GM23338 (cell line): ENCODE data around the gene MAPRE2. TPM values are rescaled to one million over a fixed set of nuclear protein-coding genes. Genes with fewer than 3 reads are reported as not detected.

Experiments used
- ATAC-seq: fragments of 200-7000 bp; cut with Tn5 transposase; 3 replicates; pipeline ENCODE4 v1.9.1; 2020
- DNase-seq: peaks from one replicate; pipeline ENCODE4 v3.0.0-alpha.2; 2015; ENCODE audit warnings: low spot score
- H2AFZ ChIP-seq: fragments of 200-600 bp; sonication (generic); 2 replicates; pipeline ENCODE4 v1.8.0; 2016; ENCODE audit warnings: antibody characterized with exemption, mild to moderate bottlenecking, moderate library complexity
- H3F3A ChIP-seq: fragments of 200-600 bp; sonication (generic); replicated peaks from 2 replicates; pipeline ENCODE4 v1.8.0; 2017; ENCODE audit warnings: antibody characterized with exemption, mixed run types, low read depth
- H3K27ac ChIP-seq: fragments of 200-600 bp; sonication (generic); 2 replicates; pipeline ENCODE4 v1.6.1; 2016; ENCODE audit warnings: low read depth
- H3K27me3 ChIP-seq: fragments of 200-600 bp; sonication (generic); 2 replicates; pipeline ENCODE4 v1.8.0; 2016; ENCODE audit warnings: mild to moderate bottlenecking, mixed run types, moderate library complexity; ENCODE audit not compliant: insufficient read depth
- H3K36me3 ChIP-seq: fragments of 200-600 bp; sonication (generic); 2 replicates; pipeline ENCODE4 v1.8.0; 2016; ENCODE audit warnings: mild to moderate bottlenecking; ENCODE audit not compliant: insufficient read depth
- H3K4me1 ChIP-seq: fragments of 200-600 bp; sonication (generic); 2 replicates; pipeline ENCODE4 v1.8.0; 2016; ENCODE audit warnings: mild to moderate bottlenecking, moderate library complexity; ENCODE audit not compliant: insufficient read depth
- H3K4me2 ChIP-seq: fragments of 200-600 bp; sonication (generic); 2 replicates; pipeline ENCODE4 v1.7.1; 2017; ENCODE audit warnings: mixed run types
- H3K4me3 ChIP-seq: fragments of 200-600 bp; sonication (generic); 2 replicates; pipeline ENCODE4 v1.6.1; 2016; ENCODE audit warnings: mixed run types
- H3K79me2 ChIP-seq: fragments of 200-600 bp; sonication (generic); replicated peaks from 2 replicates; pipeline ENCODE4 v1.8.0; 2017; ENCODE audit warnings: mild to moderate bottlenecking; ENCODE audit not compliant: insufficient read depth
- H3K9me2 ChIP-seq: fragments of 200-600 bp; sonication (generic); 2 replicates; pipeline ENCODE4 v1.8.0; 2017; ENCODE audit not compliant: insufficient read depth
- H4K20me1 ChIP-seq: fragments of 200-600 bp; sonication (generic); replicated peaks from 2 replicates; pipeline ENCODE4 v1.8.0; 2017; ENCODE audit warnings: mild to moderate bottlenecking; ENCODE audit not compliant: insufficient read depth
- H3K27ac Mint-ChIP-seq: 2 replicates; pipeline ENCODE4 v1.8.0; 2020; ENCODE audit warnings: inconsistent platforms, mild to moderate bottlenecking, moderate library complexity, mixed read lengths
- H3K27me3 Mint-ChIP-seq: 3 replicates; pipeline ENCODE4 v1.8.0; 2022; ENCODE audit warnings: low read depth, mild to moderate bottlenecking, moderate library complexity, mixed read lengths, inconsistent platforms; ENCODE audit not compliant: insufficient read depth, poor library complexity
- H3K36me3 Mint-ChIP-seq: 3 replicates; pipeline ENCODE4 v1.8.0; 2021; ENCODE audit warnings: low read depth, mild to moderate bottlenecking, inconsistent platforms, moderate library complexity, mixed read lengths
- H3K4me1 Mint-ChIP-seq: 3 replicates; pipeline ENCODE4 v1.8.0; 2020; ENCODE audit warnings: mild to moderate bottlenecking, inconsistent platforms, mixed read lengths
- H3K4me3 Mint-ChIP-seq: 3 replicates; pipeline ENCODE4 v1.8.0; 2021; ENCODE audit warnings: moderate library complexity, mild to moderate bottlenecking, inconsistent platforms, mixed read lengths
- H3K9me3 Mint-ChIP-seq: 3 replicates; pipeline ENCODE4 v1.8.0; 2020; ENCODE audit warnings: moderate library complexity, mild to moderate bottlenecking, inconsistent platforms, mixed read lengths
- CREB1 ChIP-seq: fragments of 250-450 bp; sonication (Bioruptor Pico); IDR thresholded peaks from 2 replicates; pipeline ENCODE4 v1.5.0; 2020; ENCODE audit warnings: low read depth, mild to moderate bottlenecking, moderate library complexity
- CTCF ChIP-seq, 2 experiments: fragments of 200-600 bp in 1 of 2; sonication (generic) in 1 of 2; conservative IDR thresholded peaks; 2 replicates each; pipeline versions ENCODE4 v1.5.1 to v1.6.1; 2016 to 2017; ENCODE audit warnings: antibody characterized with exemption in 2 of 2, low read depth in 2 of 2, mild to moderate bottlenecking in 2 of 2, moderate library complexity in 1 of 2
- ETS1 ChIP-seq: IDR thresholded peaks from 2 replicates; pipeline ENCODE4 v1.6.1; 2016; ENCODE audit warnings: antibody characterized with exemption
- EZH2 ChIP-seq: fragments of 200-600 bp; sonication (generic); IDR thresholded peaks from one replicate; pipeline ENCODE4 v1.8.0; 2017; ENCODE audit warnings: antibody characterized with exemption, mild to moderate bottlenecking, low read depth; ENCODE audit not compliant: unreplicated experiment
- EZH2phosphoT487 ChIP-seq: fragments of 200-600 bp; sonication (generic); IDR thresholded peaks from one replicate; pipeline ENCODE4 v1.8.1; 2018; ENCODE audit warnings: antibody characterized with exemption; ENCODE audit not compliant: unreplicated experiment
- JUNB ChIP-seq: IDR thresholded peaks from one replicate; pipeline ENCODE4 v1.6.1; 2016; ENCODE audit warnings: antibody characterized with exemption; ENCODE audit not compliant: unreplicated experiment
- NANOG ChIP-seq: IDR thresholded peaks from 2 replicates; pipeline ENCODE4 v1.6.1; 2016; ENCODE audit warnings: antibody characterized with exemption, borderline replicate concordance
- POLR2AphosphoS5 ChIP-seq: IDR thresholded peaks from 2 replicates; pipeline ENCODE4 v1.6.1; 2016; ENCODE audit warnings: antibody characterized with exemption, low read depth
- STAT1 ChIP-seq: IDR thresholded peaks from one replicate; pipeline ENCODE4 v1.6.1; 2016; ENCODE audit warnings: antibody characterized with exemption; ENCODE audit not compliant: unreplicated experiment
- ZNF114 ChIP-seq: fragments of 250-450 bp; sonication (Bioruptor Pico); IDR thresholded peaks from 2 replicates; pipeline ENCODE4 v1.5.0; 2020; ENCODE audit warnings: mild to moderate bottlenecking, moderate library complexity
- ZNF331 ChIP-seq: fragments of 250-450 bp; sonication (Bioruptor Pico); IDR thresholded peaks from 2 replicates; pipeline ENCODE4 v1.5.0; 2020; ENCODE audit warnings: low read depth, mild to moderate bottlenecking, moderate library complexity
- ZNF462 ChIP-seq: fragments of 250-450 bp; sonication (Bioruptor Pico); IDR thresholded peaks from 2 replicates; pipeline ENCODE4 v1.5.0; 2020; ENCODE audit warnings: mild to moderate bottlenecking, moderate library complexity
- polyA plus RNA-seq: library from polyadenylated mRNA; unstranded; fragments of >200 nt; fragmentation: Nextera tagmentation; extraction: Ambion mirVana; gene quantifications from 2 replicates; pipeline ENCODE4 v1.2.1, GENCODE V29; 2016
- total RNA-seq: library from RNA; depleted of rRNA; stranded (reverse); fragments of >200 nt; shearing (Covaris generic); gene quantifications from 2 replicates; pipeline ENCODE4 v1.2.3, GENCODE V29; 2014
- TF ChIP-seq, protein P1 (sequence below): IDR thresholded peaks from one replicate; pipeline ENCODE4 v1.6.1; 2018; ENCODE audit warnings: antibody characterized with exemption; ENCODE audit not compliant: unreplicated experiment

The MAPRE2 gene
- total and polyA plus RNA-seq, 2 experiments from 2014 or later, result 17.8 to 40.4 TPM

DNA sequence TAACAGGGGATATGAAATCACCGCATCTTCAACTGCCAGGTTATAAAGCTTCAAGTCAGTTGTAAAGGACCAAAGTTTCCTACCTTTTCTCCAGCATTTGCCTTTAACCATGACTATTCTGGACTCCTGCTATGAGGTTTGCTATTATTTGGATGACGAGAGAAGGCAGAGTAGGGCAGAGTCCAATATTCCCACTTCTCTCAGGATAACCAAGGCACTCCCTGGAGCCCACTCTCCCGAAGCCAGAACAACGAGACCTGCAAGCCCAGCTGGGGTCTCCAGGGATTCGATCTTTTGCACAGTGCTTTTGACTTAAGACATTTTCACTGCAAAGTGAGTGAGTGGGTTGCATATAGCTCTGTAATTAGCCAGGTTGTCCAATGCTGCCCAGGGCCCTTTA is 122.5 kb downstream of the MAPRE2 start:
- H3K27ac Mint-ChIP-seq, result no peak overlapping the region; the same call in 1 of the 2 replicates
- H3K79me2 ChIP-seq, result no peaks in the 10 kb centered on the region
- no peaks in the 10 kb centered on the region for H3K36me3 Mint-ChIP-seq
- DNase-seq, result no peak
- H3K4me2 ChIP-seq, result no peak overlapping the region
- no peak for ATAC-seq
- H3K27ac ChIP-seq, result no peak overlapping the region
- H3F3A ChIP-seq, result no peaks in the 10 kb centered on the region
- no peaks in the 10 kb centered on the region for H3K27me3 Mint-ChIP-seq
- no peaks in the 10 kb centered on the region for H3K9me3 Mint-ChIP-seq
- H3K4me3 Mint-ChIP-seq, result no peak overlapping the region
- no peak for TF ChIP-seq ZNF462 (CRISPR knock-in tag)
- TF ChIP-seq ZNF114 (CRISPR knock-in tag), result no peak
- no peak for TF ChIP-seq EZH2
- TF ChIP-seq POLR2AphosphoS5, result no peak
- TF ChIP-seq CREB1, result no peak
- no peak for TF ChIP-seq EZH2phosphoT487
- no peak for TF ChIP-seq NANOG
- no peak for TF ChIP-seq STAT1
- TF ChIP-seq ZNF331 (CRISPR knock-in tag), result no peak
- TF ChIP-seq, protein P1, sequence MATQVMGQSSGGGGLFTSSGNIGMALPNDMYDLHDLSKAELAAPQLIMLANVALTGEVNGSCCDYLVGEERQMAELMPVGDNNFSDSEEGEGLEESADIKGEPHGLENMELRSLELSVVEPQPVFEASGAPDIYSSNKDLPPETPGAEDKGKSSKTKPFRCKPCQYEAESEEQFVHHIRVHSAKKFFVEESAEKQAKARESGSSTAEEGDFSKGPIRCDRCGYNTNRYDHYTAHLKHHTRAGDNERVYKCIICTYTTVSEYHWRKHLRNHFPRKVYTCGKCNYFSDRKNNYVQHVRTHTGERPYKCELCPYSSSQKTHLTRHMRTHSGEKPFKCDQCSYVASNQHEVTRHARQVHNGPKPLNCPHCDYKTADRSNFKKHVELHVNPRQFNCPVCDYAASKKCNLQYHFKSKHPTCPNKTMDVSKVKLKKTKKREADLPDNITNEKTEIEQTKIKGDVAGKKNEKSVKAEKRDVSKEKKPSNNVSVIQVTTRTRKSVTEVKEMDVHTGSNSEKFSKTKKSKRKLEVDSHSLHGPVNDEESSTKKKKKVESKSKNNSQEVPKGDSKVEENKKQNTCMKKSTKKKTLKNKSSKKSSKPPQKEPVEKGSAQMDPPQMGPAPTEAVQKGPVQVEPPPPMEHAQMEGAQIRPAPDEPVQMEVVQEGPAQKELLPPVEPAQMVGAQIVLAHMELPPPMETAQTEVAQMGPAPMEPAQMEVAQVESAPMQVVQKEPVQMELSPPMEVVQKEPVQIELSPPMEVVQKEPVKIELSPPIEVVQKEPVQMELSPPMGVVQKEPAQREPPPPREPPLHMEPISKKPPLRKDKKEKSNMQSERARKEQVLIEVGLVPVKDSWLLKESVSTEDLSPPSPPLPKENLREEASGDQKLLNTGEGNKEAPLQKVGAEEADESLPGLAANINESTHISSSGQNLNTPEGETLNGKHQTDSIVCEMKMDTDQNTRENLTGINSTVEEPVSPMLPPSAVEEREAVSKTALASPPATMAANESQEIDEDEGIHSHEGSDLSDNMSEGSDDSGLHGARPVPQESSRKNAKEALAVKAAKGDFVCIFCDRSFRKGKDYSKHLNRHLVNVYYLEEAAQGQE, result no peak
- no peak for TF ChIP-seq ETS1
- no peak for TF ChIP-seq JUNB
- TF ChIP-seq CTCF (conservative IDR thresholded peaks at IDR 0.05; ENCODE audit: low read depth in 2 of 2), result no peak
- no peaks in the 10 kb centered on the region for H3K36me3 ChIP-seq
- no peak overlapping the region for H2AFZ ChIP-seq
- no peaks in the 10 kb centered on the region for H3K4me1 ChIP-seq
- H3K9me2 ChIP-seq, result peaks cover 11% of the 10 kb centered on the region; the same call in 1 of the 2 replicates
- no peaks in the 10 kb centered on the region for H3K27me3 ChIP-seq
- H3K4me3 ChIP-seq, result no peak overlapping the region
- no peaks in the 10 kb centered on the region for H3K4me1 Mint-ChIP-seq
- H4K20me1 ChIP-seq, result no peaks in the 10 kb centered on the region
